Measurements from ENCODE around the gene NUCKS1.

The NUCKS1 gene, protein sequence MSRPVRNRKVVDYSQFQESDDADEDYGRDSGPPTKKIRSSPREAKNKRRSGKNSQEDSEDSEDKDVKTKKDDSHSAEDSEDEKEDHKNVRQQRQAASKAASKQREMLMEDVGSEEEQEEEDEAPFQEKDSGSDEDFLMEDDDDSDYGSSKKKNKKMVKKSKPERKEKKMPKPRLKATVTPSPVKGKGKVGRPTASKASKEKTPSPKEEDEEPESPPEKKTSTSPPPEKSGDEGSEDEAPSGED

DNA sequence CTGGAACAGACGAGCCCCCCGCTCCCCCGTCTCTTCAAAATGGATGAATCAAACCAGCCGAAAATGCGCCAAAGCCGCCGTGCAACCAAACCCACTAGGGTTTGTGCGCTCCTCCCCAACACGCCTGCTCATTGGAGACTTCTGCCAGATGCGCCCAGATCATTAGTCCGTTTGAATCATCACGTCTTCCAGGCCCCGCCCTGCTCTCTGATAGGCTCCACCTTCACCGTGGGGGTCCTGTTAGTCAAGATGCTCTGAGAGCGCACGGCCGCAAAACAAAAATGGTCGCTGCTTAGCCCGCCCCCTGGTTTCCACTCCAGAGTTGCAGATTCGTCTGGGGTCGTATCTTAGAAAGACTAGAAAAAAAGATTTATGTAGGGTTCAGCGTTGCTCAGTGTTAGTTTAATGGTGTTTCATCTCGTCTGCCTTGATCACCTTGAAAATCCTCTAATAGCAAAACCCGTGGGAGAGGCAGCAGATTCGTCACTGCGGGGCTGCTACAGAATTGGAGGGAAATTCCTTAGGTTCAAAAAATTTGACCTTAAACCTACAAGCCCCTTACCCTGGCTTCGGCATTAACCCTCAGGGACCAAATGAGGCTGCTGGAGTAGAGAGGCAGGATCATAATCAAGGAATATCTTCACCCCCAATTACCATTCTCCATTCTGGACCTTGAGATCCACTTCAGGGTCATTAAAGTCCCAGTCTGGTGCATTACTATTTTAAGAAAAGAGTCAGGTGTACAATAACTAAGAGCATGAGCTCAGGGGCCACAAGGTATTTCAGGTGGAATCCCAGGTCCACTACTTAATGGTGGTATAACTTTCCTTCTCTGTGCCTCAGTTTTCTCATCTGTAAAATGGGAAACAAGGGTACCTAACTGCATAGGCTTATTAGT lies at the start of gene NUCKS1:
Gene NUCKS1 (minus strand): TSS at position 45 of the 898 bp plus-strand sequence. CDS start 209 bp downstream, outside the sequence.
- DNase-seq (ENCODE audit: low spot score): peak; percentile 93

DNA sequence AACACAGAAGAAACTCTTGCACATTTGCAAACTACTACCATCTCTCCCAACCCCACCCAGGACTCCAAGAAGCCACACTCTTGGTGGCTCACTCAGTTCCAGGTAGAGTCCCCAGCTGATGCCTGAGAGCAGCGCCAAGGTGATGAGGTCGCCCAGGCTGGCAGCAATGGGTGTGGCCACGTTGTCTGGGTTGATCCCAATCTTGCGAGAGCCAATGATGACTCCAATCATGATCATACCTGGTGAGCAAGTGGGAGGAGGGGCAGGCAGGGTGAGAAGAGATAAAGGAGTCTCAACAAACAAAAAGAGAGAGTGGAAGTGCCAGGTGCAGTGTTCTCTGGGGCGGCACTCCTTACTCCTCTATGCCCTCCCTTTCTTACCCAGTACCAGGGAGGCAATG lies 48.6 kb upstream of the NUCKS1 start:
- no peak for DNase-seq (ENCODE audit: low spot score)

DNA sequence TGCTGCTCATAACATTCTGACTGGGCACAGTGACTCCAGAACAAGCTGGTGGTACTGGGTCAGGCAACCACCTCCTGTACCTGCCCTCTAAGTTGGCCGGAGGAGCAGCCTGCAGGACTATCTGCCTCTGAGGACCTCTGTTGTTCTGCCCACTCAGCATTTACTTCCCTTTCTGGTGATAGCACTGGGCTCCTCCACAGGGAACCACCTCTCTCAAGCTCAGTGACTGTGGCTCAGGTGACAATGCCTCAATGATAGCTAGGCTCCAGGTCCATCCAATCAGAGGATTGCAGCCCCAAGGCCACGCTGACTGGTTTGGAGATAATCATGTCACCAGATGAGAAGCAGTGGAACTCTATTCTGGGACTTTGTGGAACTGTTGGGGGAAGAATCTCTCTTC lies 47.2 kb upstream of the NUCKS1 start:
- no peak for DNase-seq (ENCODE audit: low spot score)

DNA sequence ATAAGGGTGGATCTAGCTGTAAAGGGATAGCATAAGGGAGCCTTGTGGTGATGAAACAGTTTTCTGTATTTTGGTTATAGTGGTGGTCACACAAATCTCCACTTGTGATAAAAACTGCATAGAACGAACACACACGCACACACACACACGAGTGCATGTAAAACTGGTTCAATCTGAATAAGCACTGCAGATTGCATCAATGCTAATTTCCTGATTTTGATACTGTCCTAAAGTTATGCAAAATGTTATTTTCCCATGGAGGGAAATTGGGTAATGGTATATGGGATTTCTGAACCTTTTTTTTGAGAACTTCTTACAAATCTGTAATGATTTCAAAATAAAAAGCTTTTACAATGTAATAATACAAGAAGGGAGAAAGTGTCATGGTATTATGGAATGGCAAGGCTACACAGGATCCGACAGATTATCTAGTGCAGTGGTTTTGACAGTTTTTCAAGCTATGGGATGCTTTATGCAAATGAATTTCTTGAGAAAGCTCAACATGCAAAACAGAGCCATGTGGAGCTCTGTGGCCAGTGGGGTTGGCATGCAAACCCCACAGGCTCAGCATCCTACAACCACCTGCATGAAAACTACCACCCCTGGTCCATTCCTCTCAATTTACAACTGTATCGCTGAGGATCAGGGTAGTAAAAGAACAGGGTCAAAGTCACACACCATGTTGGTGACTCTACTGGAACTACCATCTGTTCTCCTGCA lies 44.2 kb upstream of the NUCKS1 start:
- DNase-seq (ENCODE audit: low spot score): no peak

DNA sequence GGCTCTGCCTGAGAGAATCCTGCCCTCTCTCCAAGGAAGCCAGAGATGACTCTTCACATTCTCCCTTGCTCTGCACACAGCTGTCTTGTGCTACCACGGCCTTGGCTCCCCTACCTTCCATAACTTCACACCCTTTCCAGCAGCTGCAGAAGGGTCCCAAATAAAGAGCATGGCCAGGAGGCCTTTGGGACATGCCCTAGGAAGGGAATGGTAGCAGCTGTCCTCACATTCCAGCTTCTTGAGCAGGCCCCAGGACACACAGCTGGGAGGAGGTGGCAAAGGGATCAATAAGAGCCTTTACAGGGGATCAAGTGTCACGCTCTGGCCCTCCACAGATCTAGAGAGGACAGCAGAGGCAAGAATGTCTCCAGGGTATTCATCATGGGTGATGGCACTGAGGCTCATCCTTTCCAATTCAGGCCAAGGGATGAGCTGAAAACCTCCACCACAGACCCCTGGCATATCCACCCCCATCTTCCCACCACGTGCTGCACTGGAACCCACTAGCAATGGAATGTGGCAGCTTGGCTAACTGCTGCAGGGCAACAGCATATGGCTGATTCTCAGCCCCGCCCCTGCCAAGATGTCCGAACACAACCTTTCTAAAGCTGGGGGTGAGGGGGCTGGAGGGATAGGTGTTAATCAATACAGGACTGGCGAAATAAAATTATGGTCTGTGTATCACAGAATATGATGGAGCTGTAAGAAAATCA lies 43.1 kb upstream of the NUCKS1 start:
- DNase-seq (ENCODE audit: low spot score): no peak

DNA sequence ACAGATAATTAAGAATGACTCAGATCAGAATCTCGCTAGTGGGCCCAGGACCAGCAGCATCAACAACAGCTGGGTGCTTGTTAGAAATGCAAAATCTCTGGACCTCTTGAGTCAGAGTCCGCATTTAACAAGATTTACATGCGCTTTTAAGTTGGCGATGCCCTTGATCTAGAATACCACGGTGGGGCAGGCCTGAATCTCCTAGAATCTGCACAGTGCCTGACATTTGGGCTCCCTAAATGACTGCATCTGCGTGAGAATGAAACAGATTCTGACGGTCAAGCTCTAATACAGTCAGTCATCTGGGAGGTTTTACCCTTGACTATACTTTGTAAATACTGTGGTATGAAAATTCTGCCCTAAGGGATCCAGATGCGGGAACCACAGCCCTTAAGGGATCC lies 42.5 kb upstream of the NUCKS1 start:
- DNase-seq (ENCODE audit: low spot score): peak; percentile 15

DNA sequence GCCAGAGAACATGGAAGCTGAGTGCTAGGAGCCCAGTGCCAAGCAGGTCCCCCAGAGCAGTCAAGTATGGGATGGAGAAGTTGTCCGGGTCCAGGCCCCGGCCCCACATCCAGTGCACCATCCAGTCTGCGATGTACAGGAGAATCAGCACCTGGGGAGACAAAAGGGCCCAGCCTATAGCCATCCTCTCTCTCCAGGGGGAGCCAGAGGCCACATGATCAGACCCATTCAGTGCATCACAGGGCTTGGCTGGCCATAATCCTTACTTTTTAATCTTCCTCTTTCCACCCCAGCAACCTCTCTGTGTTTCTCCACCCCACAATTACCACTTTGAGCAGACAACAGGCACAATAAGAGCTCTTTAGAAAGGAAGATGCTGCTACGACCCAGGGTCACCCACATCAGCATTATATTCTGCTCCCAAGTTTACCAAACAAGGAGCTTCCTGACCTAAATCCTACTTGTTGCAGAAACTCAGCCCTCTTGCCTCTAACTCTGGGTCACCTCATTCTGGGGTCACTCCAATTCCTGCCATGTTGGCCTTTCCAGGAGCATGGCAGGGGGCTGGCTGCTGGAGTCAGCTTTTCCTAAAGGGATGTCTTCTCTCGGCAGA lies 41.7 kb upstream of the NUCKS1 start:
- DNase-seq (ENCODE audit: low spot score): peak; percentile 82

DNA sequence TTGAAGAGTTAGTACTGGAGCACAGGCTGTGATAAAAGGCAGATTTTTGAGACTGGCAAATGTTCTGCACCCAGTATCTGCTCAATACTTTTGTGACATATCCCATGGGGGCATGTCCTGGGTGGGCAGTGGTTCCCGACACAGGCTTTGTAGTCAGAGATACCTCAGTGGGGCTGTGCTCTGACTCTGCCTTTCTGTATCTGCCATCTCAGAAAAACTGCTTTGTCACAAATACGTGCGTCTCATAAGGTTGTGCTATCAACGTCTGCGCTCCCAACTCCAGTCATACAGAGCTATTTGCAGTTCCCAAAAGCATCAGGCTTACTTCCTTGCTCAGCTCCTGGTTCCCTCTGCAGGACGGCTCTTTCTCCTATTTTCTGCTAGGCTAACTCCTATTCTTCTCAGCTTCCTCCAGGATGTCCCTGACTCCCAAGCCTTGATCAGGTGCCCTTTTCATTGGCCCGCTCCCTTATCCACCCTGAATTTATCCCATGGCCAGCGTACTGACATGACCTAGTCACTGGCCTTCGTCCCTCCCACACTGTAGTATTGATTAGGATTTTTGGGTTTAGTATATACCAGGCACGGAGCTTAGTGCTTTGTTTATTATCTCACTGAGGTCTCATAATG lies 37.4 kb upstream of the NUCKS1 start:
- DNase-seq (ENCODE audit: low spot score): no peak

DNA sequence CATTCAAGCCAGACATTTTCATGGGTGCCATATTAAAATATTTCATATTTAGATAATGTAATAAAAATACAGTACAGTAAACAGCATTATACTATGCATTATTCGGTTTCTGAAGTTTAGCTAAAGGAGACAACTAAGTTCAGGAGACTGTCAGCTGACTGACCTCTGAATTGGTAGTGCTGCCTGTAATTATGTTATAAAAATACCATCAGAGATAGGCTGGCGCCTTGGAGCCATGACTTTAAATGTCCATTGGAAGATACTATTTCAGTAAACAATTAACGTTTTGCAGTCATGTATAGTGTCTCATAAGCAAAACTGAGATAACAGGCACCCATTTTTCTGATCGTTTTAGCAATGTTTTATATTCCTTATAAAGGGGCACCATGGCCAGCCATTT lies 36.6 kb upstream of the NUCKS1 start:
- DNase-seq (ENCODE audit: low spot score): no peak

DNA sequence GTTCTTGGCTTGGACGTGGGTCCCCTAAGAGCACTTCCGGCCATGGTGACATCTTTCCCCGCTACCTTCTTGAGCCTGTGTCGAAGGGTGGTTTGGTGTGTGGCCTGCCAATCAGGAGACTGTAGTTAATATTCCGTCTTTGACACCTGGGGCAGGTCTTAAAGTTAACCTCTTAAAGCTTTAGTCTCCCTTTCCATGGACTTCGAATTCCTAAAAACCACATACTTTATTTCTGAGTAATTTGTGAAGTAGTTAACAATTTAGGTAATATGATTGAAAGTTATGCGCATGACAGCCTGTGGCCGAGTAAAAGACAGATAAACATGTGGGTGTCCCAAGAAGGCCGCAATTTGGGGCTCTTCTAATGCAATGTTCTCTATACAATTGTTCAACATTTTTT lies 35.5 kb upstream of the NUCKS1 start:
- DNase-seq (ENCODE audit: low spot score): no peak

DNA sequence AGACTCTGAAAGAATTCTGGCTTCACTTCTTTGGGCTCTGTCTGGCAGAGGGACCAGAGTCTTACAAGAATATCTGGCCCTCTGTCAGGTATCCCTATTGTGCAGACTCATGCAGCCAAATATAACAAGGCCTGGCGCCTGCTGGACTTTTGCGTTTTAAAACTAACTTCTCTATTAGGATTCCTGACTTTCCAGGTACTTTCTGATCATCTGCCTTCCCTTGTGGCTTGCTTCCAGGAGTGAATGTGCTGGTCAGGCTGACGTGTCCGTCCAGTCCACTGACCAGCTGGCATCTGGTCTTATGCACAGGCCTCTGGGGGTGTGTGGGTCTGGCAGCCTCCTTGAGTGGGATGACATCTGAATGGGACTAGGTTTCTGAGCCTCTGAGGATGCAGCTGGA lies 33.9 kb upstream of the NUCKS1 start:
- peak; percentile 35 for DNase-seq (ENCODE audit: low spot score)

DNA sequence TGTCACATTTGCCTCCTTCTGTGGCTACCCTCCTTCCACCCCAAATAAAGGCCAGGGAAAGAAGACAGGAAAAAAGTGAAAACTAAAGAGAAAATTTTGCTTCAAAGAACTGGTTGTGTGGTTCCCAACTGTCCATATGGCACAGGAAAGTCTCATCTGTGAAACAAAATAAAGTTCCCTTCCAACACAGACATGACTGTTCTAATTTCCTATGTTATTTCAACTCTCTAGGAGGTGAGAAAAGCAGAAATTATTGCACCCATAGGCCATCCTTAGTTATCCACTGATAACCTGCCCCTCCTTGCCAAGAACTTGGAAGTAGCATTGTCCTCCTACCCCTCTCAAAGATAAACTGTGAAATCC lies 33.4 kb upstream of the NUCKS1 start:
- DNase-seq (ENCODE audit: low spot score): no peak

DNA sequence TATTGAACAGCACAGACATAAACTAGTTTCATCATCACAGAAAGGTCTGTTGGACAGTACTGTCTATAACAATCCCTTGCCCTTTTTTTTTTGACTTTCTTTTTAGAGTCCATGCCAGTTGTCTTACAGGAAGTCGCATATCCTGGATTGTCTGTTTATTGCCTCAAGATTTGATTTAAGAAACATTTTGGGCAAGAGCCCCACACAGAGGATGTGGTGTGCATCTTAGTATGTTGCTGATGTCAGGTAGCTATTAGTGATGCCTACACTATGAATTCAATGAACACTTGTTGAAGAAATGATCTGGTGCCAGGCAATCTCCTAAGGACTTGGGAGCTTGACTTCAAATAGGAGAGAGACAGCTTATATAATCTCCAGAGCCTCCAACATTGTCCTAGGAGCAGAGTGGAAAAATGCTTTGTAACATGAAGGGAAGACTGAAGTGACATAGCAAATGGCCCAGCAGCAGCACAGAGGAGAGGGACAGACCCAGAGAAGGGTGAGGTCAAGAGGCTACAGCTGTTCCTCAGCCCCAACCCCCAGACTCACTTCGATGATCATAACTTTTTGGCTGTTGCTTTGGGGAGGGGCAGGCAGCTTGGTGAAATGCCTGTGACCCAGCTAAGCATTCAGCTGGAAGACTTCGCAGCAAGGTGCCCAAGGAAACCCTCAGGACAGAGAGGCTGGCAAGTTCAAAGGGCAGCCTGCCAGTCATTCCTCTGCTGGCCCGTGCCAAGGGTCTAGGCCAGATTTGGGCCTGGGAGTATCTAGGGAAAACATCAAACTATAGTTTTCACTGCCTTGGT lies 32.8 kb upstream of the NUCKS1 start:
- no peak for DNase-seq (ENCODE audit: low spot score)

DNA sequence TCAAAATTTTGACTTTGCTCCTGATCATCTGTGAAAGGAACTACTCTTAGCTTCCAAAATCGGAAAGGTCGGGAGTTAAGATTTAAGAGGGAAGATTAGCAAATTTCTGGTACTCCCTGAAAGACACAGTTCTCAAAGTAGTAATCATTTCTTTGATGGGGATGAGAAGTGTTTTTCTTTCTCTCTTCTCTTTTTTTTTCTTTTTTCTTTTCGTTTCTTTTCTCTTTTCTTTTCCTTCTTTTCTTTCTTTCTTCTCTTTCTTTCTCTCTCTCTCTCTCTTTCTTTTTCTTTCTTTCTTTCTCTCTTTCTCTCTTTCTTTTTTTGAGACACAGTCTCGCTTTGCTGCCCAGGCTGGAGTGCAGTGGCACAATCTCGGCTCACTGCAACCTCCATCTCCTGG lies 30.4 kb upstream of the NUCKS1 start:
- DNase-seq (ENCODE audit: low spot score): no peak

DNA sequence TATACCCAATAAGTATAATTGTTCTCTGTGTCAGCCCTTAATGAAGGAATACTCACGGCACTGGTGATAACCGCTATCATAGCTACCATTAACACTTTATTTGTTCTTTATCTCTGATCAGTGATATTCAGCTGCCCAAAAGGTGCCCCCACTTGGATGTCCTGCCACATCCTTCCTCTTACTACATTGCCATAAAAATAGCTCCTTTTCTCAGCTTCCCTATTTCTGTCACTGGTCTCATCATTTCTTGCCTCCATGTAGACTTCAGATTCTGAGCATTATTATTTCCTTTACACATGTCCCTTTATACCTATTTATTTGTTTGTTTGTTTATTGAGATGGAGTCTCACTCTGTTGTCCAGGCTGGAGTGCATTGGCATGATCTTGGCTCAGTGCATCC lies 28.0 kb upstream of the NUCKS1 start:
- no peak for DNase-seq (ENCODE audit: low spot score)

DNA sequence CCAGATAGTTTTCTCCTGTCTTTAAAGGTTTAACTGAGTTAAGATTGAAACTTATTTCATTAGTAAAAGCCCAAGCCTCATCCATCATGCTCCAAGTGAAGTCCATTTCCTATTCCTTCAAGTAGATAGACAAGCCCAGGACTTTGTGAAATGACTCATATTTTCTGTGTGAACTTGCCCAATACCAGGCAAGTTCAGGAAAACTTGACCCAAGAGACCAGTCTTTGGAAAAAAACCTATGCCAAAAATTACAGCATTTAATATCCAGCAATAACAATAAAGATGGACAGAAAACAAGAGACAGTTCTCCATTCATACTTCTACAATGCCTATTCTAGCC lies 25.7 kb upstream of the NUCKS1 start:
- DNase-seq (ENCODE audit: low spot score): peak; percentile 40

DNA sequence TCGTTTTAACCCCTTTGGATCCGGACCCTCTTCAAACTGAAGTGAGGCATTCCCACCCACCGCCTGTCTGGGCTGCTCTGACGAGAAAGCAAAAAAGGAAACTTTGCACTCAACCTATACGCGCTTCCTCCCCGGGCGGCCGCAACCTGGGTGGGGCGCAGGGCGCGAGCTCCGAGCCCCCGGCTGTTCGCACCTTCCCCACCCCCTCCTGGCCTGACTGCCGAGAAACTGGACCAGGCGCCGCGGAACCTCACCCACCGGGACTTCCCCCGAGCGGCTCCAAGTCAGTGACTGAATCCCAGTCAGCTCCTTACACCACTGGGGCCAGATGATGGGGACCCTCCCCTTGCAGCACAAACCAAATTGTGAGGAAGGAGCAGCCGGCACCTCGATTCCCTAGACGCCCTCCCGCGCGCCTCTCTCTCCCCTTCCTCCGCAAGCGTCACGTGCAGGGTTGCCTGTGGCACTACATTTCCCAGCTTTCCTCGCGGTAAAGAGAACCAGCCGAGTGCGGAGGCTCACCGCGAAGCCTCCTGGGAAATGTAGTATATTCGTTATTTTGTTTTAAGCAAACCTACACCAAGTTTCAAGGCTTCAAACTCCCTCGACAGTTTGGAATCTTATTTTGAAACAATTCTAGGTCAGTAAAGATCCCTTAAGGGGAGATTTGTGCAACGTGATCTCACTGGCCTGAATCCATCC lies 25.2 kb upstream of the NUCKS1 start, which contains the start of gene RAB29:
Gene RAB29 (minus strand): TSS at position 468 of the 702 bp plus-strand sequence. CDS start 526 bp downstream, outside the sequence.
- DNase-seq (ENCODE audit: low spot score): peak; percentile 83

DNA sequence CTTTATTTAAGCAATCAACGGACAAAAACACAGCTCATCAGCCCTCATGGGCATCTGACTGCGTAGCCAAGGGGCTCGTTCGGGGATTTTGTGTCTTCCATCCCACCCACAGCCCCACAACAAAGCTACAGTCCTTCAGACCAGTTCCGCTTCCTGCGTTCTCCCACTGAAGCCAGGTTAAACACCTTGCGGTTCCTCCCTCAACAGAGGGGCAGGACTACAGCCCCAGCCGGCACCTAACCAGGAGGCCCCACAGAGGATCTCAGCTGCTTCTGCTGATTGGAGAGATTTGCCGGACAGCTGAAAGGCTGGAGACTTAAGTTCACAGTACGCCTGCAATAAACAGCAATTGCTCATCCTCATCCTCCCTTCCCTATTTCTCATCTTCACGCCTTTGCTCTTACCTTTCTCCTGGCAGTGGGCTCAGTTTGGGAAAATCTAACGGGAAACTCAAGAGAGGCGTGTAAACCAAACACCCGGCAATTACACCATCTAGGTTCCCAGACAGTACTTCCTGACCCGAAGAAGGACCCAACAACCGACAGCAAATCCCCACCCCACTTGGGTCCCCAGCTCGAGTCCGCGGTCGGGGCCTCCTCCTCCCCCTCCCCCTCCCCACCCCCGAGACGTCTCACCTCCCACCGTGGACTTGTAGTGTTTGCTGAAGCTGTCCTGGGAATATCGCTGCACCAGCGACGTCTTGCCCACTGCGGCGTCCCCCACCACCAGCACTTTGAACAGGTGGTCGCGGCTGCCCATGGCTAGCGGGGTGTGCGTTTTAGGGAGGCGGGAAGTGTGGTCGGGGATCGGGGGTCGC lies 24.4 kb upstream of the NUCKS1 start:
- DNase-seq (ENCODE audit: low spot score): no peak

DNA sequence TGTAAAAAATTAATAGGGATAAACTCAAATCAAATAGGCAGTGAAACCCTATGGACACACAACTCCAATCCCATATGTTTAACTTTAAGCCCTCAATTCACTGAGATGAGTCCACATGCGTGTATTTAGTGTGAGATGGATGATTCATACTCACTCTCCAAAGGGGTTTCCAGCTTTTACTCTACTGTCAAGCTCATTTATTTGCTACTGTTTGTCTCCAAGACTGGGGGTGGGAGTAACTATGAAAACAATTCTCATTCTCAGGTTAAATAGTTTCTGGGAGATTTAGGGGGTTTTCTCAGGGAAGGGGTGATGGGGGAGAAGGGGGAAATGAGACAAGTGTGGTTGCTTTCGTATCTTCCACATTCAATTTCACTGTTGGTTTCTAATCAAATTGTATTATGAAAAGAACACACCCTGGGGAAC lies 22.6 kb upstream of the NUCKS1 start:
- DNase-seq (ENCODE audit: low spot score): no peak

All from AG08395 (cell line).